Measurements from ENCODE around the gene CCRL2. TPM values are rescaled to one million over a fixed set of nuclear protein-coding genes. Genes with fewer than 3 reads are reported as not detected.

CCRL2 gene
- polyA plus RNA-seq, 1 donor from 2014 or later = not detected

DNA sequence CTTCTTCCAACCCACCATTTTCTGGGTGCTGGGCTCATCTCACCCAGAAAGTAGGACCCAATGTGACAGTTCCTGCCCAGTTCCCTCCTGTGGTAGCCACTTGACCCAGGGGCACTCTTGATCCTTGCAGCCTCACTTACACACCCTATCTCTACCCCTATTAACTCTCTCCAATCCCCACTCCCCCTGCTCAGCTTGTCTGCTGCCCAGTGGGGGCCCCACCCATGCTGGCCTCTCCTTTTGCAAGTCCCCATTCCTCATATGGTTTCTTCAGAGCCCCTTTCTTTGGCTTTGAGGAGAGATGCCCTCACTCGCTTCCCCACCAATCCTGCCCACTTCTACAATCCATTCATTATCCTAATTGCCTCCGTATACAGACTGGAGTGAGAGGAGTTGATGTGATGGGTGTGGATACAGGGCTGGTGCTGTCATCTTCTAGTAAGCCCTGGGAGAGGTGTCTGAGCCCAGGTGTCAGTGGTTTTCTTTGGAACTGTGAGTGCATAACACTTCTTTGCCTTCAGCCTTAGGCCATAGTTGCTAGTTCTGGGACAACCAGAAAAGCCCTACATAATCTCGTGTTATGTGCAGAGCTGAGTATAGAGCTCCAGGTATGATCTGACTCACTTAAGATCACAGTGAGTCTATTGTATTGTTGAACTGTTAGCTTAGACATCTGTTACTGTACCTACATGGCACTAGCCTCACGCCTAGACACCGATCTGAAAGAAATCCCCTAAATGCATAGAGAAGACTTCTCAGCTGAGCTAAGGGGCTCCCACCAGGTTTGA is 41.1 kb upstream of the CCRL2 start:
- no peak overlapping the region for H3K27ac ChIP-seq (ENCODE audit: low read length)
- no peak overlapping the region for H3K4me3 ChIP-seq (ENCODE audit: low read length)
- H3K9me3 ChIP-seq (ENCODE audit: low read length) = no peaks in the 10 kb centered on the region
- no peaks in the 10 kb centered on the region for H3F3A ChIP-seq (ENCODE audit: insufficient read depth, low read length, poor library complexity, severe bottlenecking)
- no peak overlapping the region for H3K4me2 ChIP-seq (ENCODE audit: low read length)
- H3K79me2 ChIP-seq (replicated peaks; ENCODE audit: insufficient read depth, low read length) = no peaks in the 10 kb centered on the region
- TF ChIP-seq TAF1 (IDR thresholded peaks at IDR 0.05; ENCODE audit: low read depth) (no peak), EZH2 (IDR thresholded peaks at IDR 0.05; ENCODE audit: borderline replicate concordance, insufficient read depth, low read length, poor library complexity, severe bottlenecking) (no peak), MXI1 (conservative IDR thresholded peaks at IDR 0.05; ENCODE audit: poor library complexity, severe bottlenecking) (no peak), SMC3 (conservative IDR thresholded peaks at IDR 0.05; ENCODE audit: poor library complexity) (no peak), EP300 (conservative IDR thresholded peaks at IDR 0.05; ENCODE audit: poor library complexity, severe bottlenecking) (no peak), RAD21 (conservative IDR thresholded peaks at IDR 0.05) (no peak), POLR2AphosphoS5 (IDR thresholded peaks at IDR 0.05) (no peak)
- TF ChIP-seq, protein P1, sequence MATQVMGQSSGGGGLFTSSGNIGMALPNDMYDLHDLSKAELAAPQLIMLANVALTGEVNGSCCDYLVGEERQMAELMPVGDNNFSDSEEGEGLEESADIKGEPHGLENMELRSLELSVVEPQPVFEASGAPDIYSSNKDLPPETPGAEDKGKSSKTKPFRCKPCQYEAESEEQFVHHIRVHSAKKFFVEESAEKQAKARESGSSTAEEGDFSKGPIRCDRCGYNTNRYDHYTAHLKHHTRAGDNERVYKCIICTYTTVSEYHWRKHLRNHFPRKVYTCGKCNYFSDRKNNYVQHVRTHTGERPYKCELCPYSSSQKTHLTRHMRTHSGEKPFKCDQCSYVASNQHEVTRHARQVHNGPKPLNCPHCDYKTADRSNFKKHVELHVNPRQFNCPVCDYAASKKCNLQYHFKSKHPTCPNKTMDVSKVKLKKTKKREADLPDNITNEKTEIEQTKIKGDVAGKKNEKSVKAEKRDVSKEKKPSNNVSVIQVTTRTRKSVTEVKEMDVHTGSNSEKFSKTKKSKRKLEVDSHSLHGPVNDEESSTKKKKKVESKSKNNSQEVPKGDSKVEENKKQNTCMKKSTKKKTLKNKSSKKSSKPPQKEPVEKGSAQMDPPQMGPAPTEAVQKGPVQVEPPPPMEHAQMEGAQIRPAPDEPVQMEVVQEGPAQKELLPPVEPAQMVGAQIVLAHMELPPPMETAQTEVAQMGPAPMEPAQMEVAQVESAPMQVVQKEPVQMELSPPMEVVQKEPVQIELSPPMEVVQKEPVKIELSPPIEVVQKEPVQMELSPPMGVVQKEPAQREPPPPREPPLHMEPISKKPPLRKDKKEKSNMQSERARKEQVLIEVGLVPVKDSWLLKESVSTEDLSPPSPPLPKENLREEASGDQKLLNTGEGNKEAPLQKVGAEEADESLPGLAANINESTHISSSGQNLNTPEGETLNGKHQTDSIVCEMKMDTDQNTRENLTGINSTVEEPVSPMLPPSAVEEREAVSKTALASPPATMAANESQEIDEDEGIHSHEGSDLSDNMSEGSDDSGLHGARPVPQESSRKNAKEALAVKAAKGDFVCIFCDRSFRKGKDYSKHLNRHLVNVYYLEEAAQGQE (IDR thresholded peaks at IDR 0.05; ENCODE audit: borderline replicate concordance) = no peak
- TF ChIP-seq, protein P2, sequence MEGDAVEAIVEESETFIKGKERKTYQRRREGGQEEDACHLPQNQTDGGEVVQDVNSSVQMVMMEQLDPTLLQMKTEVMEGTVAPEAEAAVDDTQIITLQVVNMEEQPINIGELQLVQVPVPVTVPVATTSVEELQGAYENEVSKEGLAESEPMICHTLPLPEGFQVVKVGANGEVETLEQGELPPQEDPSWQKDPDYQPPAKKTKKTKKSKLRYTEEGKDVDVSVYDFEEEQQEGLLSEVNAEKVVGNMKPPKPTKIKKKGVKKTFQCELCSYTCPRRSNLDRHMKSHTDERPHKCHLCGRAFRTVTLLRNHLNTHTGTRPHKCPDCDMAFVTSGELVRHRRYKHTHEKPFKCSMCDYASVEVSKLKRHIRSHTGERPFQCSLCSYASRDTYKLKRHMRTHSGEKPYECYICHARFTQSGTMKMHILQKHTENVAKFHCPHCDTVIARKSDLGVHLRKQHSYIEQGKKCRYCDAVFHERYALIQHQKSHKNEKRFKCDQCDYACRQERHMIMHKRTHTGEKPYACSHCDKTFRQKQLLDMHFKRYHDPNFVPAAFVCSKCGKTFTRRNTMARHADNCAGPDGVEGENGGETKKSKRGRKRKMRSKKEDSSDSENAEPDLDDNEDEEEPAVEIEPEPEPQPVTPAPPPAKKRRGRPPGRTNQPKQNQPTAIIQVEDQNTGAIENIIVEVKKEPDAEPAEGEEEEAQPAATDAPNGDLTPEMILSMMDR (IDR thresholded peaks at IDR 0.05; ENCODE audit: poor library complexity, severe bottlenecking) = no peak
- no peaks in the 10 kb centered on the region for H4K20me1 ChIP-seq (ENCODE audit: insufficient read depth)
- H3K9me2 ChIP-seq (ENCODE audit: insufficient read depth, low read length) = no peaks in the 10 kb centered on the region
- H3K27me3 ChIP-seq (ENCODE audit: insufficient read depth, low read depth, low read length) = no peaks in the 10 kb centered on the region
- H2AFZ ChIP-seq (ENCODE audit: low read depth, low read length) = no peak overlapping the region
- H3K9ac ChIP-seq (ENCODE audit: low read length) = no peak overlapping the region
- H3K36me3 ChIP-seq (ENCODE audit: insufficient read depth, low read length) = no peaks in the 10 kb centered on the region

DNA sequence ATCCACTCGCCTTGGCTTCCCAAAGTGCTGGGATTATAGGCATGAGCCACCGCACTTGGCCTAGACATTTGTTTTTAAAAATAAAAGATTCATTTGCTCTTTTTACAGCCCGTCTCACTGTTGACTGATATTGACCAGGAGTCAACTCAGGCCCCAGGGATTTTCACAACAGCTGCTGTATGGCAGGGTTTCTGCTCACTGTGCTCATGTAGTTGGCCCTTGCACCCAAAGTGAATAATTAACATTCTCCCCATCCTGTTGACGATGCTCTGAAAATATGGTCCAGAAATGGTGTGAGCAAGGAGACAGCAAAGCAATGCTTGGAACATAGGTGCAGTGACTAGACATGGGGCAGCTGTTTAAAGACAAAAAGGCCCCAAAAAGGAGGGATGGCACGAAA is 39.2 kb upstream of the CCRL2 start:
- H3K36me3 ChIP-seq (ENCODE audit: insufficient read depth, low read length) = no peaks in the 10 kb centered on the region
- no peaks in the 10 kb centered on the region for H3K9me2 ChIP-seq (ENCODE audit: insufficient read depth, low read length)
- H3K4me3 ChIP-seq (ENCODE audit: low read length) = no peak overlapping the region
- H3K4me2 ChIP-seq (ENCODE audit: low read length) = no peak overlapping the region
- no peaks in the 10 kb centered on the region for H3F3A ChIP-seq (ENCODE audit: insufficient read depth, low read length, poor library complexity, severe bottlenecking)
- H4K20me1 ChIP-seq (ENCODE audit: insufficient read depth) = no peaks in the 10 kb centered on the region
- H3K9ac ChIP-seq (ENCODE audit: low read length) = no peak overlapping the region
- H3K27me3 ChIP-seq (ENCODE audit: insufficient read depth, low read depth, low read length) = no peaks in the 10 kb centered on the region
- H3K9me3 ChIP-seq (ENCODE audit: low read length) = no peaks in the 10 kb centered on the region
- H2AFZ ChIP-seq (ENCODE audit: low read depth, low read length) = no peak overlapping the region
- H3K27ac ChIP-seq (ENCODE audit: low read length) = no peak overlapping the region
- TF ChIP-seq TAF1 (IDR thresholded peaks at IDR 0.05; ENCODE audit: low read depth) (no peak), SMC3 (conservative IDR thresholded peaks at IDR 0.05; ENCODE audit: poor library complexity) (no peak), EP300 (conservative IDR thresholded peaks at IDR 0.05; ENCODE audit: poor library complexity, severe bottlenecking) (no peak), EZH2 (IDR thresholded peaks at IDR 0.05; ENCODE audit: borderline replicate concordance, insufficient read depth, low read length, poor library complexity, severe bottlenecking) (no peak), MXI1 (conservative IDR thresholded peaks at IDR 0.05; ENCODE audit: poor library complexity, severe bottlenecking) (no peak), POLR2AphosphoS5 (IDR thresholded peaks at IDR 0.05) (no peak), RAD21 (conservative IDR thresholded peaks at IDR 0.05) (no peak)
- TF ChIP-seq, protein P2 (IDR thresholded peaks at IDR 0.05; ENCODE audit: poor library complexity, severe bottlenecking) = no peak
- TF ChIP-seq, protein P1 (IDR thresholded peaks at IDR 0.05; ENCODE audit: borderline replicate concordance) = no peak
- no peaks in the 10 kb centered on the region for H3K79me2 ChIP-seq (replicated peaks; ENCODE audit: insufficient read depth, low read length)

Data from neural cell (in vitro differentiated cells).